ENCODE data around the gene SLC22A25.
"Not testable (repeated sequence)": the region's sequence is repeated elsewhere in the genome, so short reads cannot be mapped to it uniquely, and the experiment has no call there.

SLC22A25 gene

DNA sequence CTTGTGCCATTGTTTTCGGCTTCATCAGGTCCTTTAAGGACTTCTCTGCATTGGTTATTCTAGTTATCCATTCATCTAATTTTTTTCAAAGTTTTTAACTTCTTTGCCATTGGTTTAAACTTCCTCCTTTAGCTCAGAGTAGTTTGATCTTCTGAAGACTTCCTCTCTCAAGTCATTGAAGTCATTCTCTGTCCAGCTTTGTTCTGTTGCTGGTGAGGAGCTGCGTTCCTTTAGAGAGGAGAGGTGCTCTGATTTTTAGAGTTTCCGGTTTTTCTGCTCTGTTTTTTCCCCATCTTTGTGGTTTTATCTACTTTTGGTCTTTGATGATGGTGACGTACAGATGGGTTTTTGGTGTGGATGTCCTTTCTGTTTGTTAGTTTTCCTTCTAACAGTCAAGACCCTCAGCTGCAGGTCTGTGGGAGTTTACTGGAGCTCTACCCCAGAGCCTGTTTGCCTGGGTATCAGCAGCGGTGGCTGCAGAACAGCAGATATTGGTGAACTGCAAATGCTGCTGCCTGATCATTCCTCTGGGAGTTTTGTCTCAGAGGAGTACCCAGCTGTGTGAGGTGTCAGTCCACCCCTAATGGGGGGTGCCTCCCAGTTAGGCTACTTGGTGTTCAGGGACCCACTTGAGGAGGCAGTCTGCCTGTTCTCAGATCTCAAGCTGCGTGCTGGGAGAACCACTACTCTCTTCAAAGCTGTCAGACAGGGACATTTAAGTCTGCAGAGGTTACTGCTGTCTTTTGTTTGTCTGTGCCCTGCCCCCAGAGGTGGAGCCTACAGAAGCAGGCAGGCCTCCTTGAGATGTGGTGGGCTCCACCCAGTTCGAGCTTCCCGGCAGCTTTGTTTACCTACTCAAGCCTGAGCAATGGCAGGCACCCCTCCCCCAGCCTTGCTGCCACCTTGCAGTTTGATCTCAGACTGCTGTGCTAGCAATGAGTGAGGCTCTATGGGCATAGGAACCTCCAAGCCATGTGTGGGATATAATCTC, 7.6 kb downstream of the SLC22A25 start:
- not testable (repeated sequence) for DNase-seq

DNA sequence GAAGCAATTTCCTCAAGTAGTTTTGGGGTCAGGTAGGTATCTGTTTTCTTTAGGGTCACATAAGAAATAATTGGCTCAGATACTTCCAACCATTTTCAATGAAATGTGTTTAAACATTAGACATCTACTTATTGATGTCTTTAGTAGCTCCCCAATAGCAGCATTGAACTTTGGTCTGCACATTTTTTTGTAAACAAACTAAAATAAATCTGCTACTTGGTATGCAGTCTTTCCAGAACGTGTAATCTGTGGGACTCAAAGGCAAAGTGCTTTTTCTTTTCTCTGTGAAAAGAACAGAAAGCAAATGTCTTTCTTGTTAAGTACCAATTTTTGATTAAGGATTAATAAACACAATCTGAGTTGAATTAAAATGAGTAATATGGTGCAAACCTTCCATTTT, 13.6 kb downstream of the SLC22A25 start:
- DNase-seq, result no peak

DNA sequence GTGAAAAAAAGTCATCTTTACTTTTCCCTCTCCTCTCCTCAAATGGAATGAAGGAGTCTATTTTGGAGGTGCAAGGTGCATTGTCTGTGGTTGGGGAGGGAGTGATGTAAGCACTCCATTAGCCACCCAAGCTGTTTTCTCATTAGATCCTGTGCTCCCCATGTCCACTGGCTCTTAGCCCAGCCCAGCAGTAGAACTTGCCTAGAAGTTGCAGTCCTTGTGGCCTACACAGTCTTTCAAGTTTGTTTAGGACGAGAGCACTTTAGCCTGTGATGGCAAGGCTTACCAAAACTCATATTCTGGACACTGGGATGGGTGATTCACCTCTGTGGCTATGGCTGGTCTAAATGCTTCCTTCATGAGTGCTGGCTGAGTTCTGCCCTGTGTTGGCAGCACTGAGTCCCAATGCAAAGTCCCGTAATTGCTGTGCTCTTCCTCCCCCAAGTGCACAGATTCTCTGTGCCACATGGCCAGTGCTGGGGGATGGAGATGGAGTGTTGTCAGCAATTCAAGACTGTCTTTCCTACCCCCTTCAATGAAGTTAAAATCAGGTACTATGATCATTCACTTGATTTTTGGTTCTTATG, 15.8 kb downstream of the SLC22A25 start:
- no peak for DNase-seq

DNA sequence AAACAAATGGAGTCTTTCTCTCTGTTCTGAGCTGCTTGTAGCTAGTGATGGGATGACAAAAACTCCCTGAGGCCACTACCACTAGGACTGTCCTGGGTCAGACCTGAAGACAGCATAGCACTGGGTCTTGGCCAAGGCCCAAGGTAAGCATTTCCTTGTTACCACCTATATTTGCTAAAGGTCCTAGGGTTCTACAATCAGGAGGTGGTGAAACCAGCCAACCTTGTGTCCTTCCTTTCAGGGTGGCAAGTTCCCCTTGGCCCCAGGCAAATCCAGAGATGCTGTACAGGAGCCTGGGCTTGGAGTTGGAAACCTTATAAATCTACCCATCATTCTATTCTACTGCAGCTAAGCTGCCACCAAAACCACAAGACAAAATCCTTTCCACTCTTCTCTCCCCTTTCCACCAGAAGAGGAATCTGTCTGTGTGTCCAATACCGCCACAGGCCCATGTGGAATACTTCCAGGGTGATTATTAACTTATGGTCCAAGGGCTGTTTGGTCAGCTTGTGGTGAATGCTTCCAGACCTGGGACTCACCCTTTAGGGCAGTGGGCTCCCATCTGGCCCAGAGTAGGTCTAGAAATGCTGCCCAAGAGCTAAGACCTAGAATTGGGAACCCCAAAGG, 16.8 kb downstream of the SLC22A25 start:
- DNase-seq, result no peak

DNA sequence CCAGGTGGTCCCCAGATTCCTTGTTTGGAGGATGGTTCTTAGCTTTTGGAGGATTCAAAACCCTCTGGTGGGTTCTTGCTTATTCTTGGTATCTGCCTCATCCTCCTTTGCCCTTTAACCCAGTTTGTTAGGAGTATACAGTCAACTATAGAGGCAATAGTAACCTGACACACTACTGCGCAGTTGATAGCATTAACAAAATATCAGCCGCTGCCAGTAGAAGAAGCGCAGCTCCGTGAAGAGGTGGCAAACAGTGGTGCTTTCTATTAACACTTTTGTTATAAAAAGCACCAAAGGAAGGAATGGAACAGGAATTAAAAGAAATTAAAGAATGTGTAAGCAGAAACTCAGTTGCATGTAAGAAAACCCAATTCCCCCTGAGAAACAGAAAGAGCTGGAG, 29.3 kb downstream of the SLC22A25 start:
- DNase-seq, result no peak

GRCh38 chr11:63212742-63213141, 30.7 kb downstream of the SLC22A25 start:
- no peak for DNase-seq

GRCh38 chr11:63210111-63210510, 33.3 kb downstream of the SLC22A25 start:
- no peak for DNase-seq
